Measurements from ENCODE around the gene PSD. TPM values are rescaled to one million over a fixed set of nuclear protein-coding genes. Genes with fewer than 3 reads are reported as not detected.
A peak's percentile ranks its signal among the peaks of the same experiment; 100 is the strongest.

Gene PSD
- total RNA-seq, 1 experiment from 2014 or later: 0.75 TPM

- Mint-ChIP-seq H3K36me3 (ENCODE audit: insufficient read depth, unreplicated experiment) (peaks cover 23% of the 10 kb centered on the region), H3K9me3 (ENCODE audit: unreplicated experiment) (no peaks in the 10 kb centered on the region), H3K27me3 (ENCODE audit: insufficient read depth, unreplicated experiment) (no peaks in the 10 kb centered on the region), H3K27ac (ENCODE audit: low read depth, unreplicated experiment) (peak overlapping the region; percentile 25), H3K4me3 (ENCODE audit: unreplicated experiment) (no peak overlapping the region), H3K4me1 (ENCODE audit: insufficient read depth, unreplicated experiment) (peaks cover 14% of the 10 kb centered on the region)
- POLR2A ChIA-PET: interaction anchor here (0.8 to 6.3 kb wide), 4 partner anchors 8 to 45 kb away, joined by 3 to 85 read pairs (median 40); partner anchors contain the start of gene FBXL15
- TF ChIP-seq, protein P1, sequence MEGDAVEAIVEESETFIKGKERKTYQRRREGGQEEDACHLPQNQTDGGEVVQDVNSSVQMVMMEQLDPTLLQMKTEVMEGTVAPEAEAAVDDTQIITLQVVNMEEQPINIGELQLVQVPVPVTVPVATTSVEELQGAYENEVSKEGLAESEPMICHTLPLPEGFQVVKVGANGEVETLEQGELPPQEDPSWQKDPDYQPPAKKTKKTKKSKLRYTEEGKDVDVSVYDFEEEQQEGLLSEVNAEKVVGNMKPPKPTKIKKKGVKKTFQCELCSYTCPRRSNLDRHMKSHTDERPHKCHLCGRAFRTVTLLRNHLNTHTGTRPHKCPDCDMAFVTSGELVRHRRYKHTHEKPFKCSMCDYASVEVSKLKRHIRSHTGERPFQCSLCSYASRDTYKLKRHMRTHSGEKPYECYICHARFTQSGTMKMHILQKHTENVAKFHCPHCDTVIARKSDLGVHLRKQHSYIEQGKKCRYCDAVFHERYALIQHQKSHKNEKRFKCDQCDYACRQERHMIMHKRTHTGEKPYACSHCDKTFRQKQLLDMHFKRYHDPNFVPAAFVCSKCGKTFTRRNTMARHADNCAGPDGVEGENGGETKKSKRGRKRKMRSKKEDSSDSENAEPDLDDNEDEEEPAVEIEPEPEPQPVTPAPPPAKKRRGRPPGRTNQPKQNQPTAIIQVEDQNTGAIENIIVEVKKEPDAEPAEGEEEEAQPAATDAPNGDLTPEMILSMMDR (IDR thresholded peaks at IDR 0.05; ENCODE audit: unreplicated experiment): no peak
- intact Hi-C loops (cut with micrococcal nuclease): no loop called here
- CTCF ChIA-PET: interaction anchor here (0.6 to 1.0 kb wide), 6 partner anchors 19 to 131 kb away, joined by 3 to 6 read pairs (median 4); no protein-coding TSS in a partner anchor
- BruUV-seq (replicated peaks): no TSS peak
- no peak for DNase-seq (ENCODE audit: unreplicated experiment)
Measured at GRCh38 chr10:102453502-102453901, 34.9 kb upstream of the PSD start.

DNA sequence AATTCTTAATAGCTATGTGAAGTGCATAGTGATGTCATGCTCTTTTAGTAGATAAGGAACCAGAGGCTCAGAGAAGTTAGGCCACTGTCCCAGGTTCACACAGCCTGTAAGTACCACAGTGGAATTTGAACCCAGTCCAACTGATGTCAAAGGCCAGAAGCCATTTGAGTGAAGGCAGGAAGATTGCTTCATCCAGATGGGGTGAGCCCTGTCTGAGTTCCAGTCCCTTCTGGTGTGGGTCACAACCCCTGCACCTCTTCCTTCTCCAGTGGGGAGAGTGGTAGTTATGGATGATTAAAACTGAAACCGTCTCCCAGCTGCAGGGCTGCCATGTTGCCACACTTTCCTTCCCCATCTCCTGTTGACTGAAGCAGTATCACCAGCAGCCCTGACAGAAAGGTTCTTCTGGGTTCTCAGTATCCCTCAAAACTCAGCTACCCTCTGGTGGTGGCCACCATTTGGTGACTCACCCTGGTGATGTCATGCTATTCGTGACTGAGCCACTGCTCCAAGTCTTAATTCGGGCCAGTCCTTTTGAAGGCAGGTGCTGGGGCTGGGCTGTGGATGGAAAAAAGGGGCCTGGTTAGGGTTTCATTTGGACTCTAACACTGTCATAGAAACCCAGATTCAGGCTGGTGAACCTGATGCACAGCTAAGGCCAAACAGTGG is 34.2 kb upstream of the PSD start:
- CTCF ChIA-PET: interaction anchor here (0.6 to 2.7 kb wide), 10 partner anchors 19 to 284 kb away, joined by 3 to 15 read pairs (median 4); no protein-coding TSS in a partner anchor
- Mint-ChIP-seq H3K9me3 (ENCODE audit: unreplicated experiment) (no peaks in the 10 kb centered on the region), H3K4me1 (ENCODE audit: insufficient read depth, unreplicated experiment) (peaks cover 14% of the 10 kb centered on the region), H3K27ac (ENCODE audit: low read depth, unreplicated experiment) (peak overlapping the region; percentile 25), H3K36me3 (ENCODE audit: insufficient read depth, unreplicated experiment) (peaks cover 23% of the 10 kb centered on the region), H3K4me3 (ENCODE audit: unreplicated experiment) (peak overlapping the region; percentile 89), H3K27me3 (ENCODE audit: insufficient read depth, unreplicated experiment) (no peaks in the 10 kb centered on the region)
- peak; percentile 70 for DNase-seq (ENCODE audit: unreplicated experiment)
- TF ChIP-seq, protein P1 (IDR thresholded peaks at IDR 0.05; ENCODE audit: unreplicated experiment): no peak
- BruUV-seq (replicated peaks): no TSS peak
- POLR2A ChIA-PET: interaction anchor here (0.6 to 6.3 kb wide), 8 partner anchors 9 to 1422 kb away, joined by 3 to 85 read pairs (median 4); partner anchors contain the start of genes ACTR1A, ARL3, FBXL15 and PDZD7
- intact Hi-C loops (cut with micrococcal nuclease): no loop called here

DNA sequence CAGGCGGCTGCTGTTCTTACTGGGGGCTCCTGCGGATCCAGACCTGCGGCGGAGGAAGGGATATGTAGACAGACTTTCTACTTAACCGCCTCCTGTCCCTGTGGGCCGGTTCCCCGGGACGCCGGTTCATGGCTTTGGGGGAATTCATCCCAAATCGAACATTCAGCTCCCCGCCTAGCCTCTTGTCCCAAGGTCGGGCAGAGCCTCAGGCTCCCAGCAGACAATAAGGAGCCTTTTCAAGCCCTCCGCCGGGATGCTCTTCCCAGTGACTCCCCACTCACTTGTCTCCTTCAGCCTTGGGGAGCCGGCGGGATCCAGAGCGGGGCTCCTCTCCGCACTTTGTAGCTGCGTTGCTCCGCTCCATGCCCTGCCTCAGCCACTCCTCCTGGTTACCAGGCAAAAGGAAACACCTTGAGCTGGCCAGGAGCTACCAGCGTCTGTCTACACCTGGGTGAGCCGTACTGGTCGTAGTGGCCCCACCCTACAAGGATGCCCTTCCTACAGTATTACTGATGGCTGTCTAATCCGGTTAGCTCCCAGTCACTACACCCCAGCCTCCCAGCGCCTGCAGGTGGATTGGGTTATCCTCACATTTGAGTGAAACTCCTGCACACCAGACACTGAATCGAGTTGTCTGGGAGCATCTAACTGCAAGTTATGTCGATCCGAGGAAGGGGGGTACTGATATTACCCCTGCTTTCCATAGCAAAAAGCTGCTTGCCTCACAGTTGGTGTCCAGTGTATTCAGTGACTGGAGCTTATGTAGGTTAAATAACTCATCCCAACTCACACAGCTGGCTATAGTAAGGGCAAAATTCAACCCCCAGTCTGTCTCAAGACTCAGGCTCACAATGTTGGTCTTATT is 32.8 kb upstream of the PSD start, which contains the start of gene C10orf95:
C10orf95 (minus strand) TSS at position 439 of the 865 bp plus-strand sequence. CDS start 450 bp downstream, outside the sequence.
- Mint-ChIP-seq H3K27ac (ENCODE audit: low read depth, unreplicated experiment) (peak within 1 kb of the TSS; percentile 80), H3K27me3 (ENCODE audit: insufficient read depth, unreplicated experiment) (no peaks in the 10 kb centered on the region), H3K4me3 (ENCODE audit: unreplicated experiment) (peak within 1 kb of the TSS; percentile 89), H3K36me3 (ENCODE audit: insufficient read depth, unreplicated experiment) (peaks cover 23% of the 10 kb centered on the region), H3K9me3 (ENCODE audit: unreplicated experiment) (no peaks in the 10 kb centered on the region), H3K4me1 (ENCODE audit: insufficient read depth, unreplicated experiment) (peaks cover 14% of the 10 kb centered on the region)
- ChIA-PET POLR2A (interaction anchor here (0.5 to 6.3 kb wide), 28 partner anchors 10 to 1420 kb away, joined by 3 to 85 read pairs (median 4); partner anchors contain the start of genes ACTR1A, ARL3, ARMH3 and BORCS7), CTCF (interaction anchor here (0.6 to 2.7 kb wide), 21 partner anchors 10 to 615 kb away, joined by 3 to 15 read pairs (median 4); partner anchors contain the start of gene ACTR1A)
- intact Hi-C loops (cut with micrococcal nuclease): no loop called here
- DNase-seq (ENCODE audit: unreplicated experiment): no peak
- TF ChIP-seq, protein P1 (IDR thresholded peaks at IDR 0.05; ENCODE audit: unreplicated experiment): no peak
- BruUV-seq (replicated peaks): TSS peak; percentile 8

All from MCF 10A (cell line).